Right atrium auricular region (tissue), 2 donors: ENCODE results near the gene CENPK. TPM values are rescaled to one million over a fixed set of nuclear protein-coding genes. Genes with fewer than 3 reads are reported as not detected.

Source experiments
- DNase-seq: peaks from one replicate; pipeline ENCODE4 v3.0.0-alpha.2; 2019; ENCODE audit warnings: low spot score
- H3K27ac ChIP-seq, 2 donors: fragments of 200-600 bp; sonication (generic); 1 replicate in 1 of 2; 2 replicates in 1 of 2; pipeline ENCODE4 v1.5.1; 2016 to 2019
- H3K27me3 ChIP-seq, 2 donors: fragments of 200-600 bp; sonication (generic); one replicate each; pipeline versions ENCODE4 v1.5.1 to v1.6.0; 2017 to 2019
- H3K36me3 ChIP-seq: fragments of 200-600 bp; sonication (generic); one replicate; pipeline ENCODE4 v1.5.1; 2016
- H3K4me1 ChIP-seq, 2 donors: fragments of 200-600 bp; sonication (generic); one replicate each; pipeline versions ENCODE4 v1.5.1 to v1.6.0; 2017 to 2019
- H3K4me3 ChIP-seq, 2 donors: fragments of 200-600 bp; sonication (generic); 1 replicate in 1 of 2; 2 replicates in 1 of 2; pipeline ENCODE4 v1.5.1; 2017 to 2019; ENCODE audit warnings: mild to moderate bottlenecking in 1 of 2, moderate library complexity in 1 of 2
- H3K9me3 ChIP-seq, 2 donors: fragments of 200-600 bp; sonication (generic); one replicate each; pipeline ENCODE4 v1.5.1; 2019
- total RNA-seq, 2 donors: library from RNA; depleted of rRNA; stranded (reverse); fragments of >200 nt; gene quantifications; one replicate each; pipeline ENCODE4 v1.1.0, GENCODE V29; 2016
- TF ChIP-seq, protein P1 (sequence below), 2 donors: fragments of 200-600 bp; sonication (generic); IDR thresholded peaks; one replicate each; pipeline ENCODE4 v1.5.1; 2019; ENCODE audit warnings: antibody characterized with exemption in 2 of 2

CENPK gene
- total RNA-seq, 2 donors from 2014 or later = not detected

DNA sequence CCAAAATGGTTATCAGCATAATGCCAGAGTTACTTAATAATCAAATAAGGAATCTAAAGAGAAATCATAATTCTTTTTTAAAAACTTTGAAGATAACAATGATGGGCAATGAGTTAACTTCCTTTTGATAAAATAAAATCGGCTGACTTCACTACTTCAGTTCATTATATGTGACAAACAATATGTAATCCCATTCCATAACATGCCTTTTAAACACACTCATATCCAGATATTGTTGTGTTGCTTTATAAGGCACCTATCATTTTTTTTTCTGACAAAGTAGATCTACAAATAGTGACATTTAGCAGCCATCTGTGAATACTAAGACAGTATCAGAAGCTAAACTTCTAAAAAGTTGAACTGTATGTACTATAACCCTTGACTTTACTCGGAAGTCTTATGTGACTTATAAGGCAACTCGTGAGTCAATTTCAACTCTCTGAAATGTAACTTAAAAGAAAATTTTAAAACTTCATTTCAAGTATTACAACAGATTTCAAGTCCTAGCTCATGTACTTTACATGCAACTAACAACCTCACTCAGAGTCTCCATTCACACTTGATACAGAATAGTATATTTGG, 88.7 kb downstream of the CENPK start:
- no peak overlapping the region for H3K4me3 ChIP-seq
- H3K36me3 ChIP-seq = no peaks in the 10 kb centered on the region
- no peak for DNase-seq
- H3K9me3 ChIP-seq = no peaks in the 10 kb centered on the region
- peaks cover 0 to 1% of the 10 kb centered on the region in 2 donors for H3K4me1 ChIP-seq
- no peaks in the 10 kb centered on the region for H3K27me3 ChIP-seq
- H3K27ac ChIP-seq = no peak overlapping the region
- TF ChIP-seq, protein P1, sequence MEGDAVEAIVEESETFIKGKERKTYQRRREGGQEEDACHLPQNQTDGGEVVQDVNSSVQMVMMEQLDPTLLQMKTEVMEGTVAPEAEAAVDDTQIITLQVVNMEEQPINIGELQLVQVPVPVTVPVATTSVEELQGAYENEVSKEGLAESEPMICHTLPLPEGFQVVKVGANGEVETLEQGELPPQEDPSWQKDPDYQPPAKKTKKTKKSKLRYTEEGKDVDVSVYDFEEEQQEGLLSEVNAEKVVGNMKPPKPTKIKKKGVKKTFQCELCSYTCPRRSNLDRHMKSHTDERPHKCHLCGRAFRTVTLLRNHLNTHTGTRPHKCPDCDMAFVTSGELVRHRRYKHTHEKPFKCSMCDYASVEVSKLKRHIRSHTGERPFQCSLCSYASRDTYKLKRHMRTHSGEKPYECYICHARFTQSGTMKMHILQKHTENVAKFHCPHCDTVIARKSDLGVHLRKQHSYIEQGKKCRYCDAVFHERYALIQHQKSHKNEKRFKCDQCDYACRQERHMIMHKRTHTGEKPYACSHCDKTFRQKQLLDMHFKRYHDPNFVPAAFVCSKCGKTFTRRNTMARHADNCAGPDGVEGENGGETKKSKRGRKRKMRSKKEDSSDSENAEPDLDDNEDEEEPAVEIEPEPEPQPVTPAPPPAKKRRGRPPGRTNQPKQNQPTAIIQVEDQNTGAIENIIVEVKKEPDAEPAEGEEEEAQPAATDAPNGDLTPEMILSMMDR (IDR thresholded peaks at IDR 0.05) = no peak

DNA sequence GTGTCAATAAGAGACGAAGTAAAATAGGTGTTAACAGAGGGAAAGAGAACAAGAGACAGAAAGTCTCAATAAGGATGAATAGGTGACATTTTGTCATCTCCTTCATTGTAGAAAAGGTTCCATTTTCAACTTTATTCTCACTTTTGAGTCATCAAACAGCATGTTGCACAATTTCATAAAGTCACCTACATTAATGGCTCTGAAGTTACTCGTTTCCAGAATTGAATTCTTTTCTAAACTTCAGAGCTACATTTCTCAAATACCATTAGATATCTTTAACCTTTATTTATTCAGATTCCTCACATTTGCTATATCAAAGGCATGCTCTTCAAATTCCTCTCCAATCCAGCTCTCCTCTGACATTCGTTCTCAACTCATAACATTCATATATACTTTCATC, 94.3 kb downstream of the CENPK start:
- Histone ChIP-seq H3K4me3 (no peak overlapping the region), H3K27me3 (no peaks in the 10 kb centered on the region), H3K27ac (no peak overlapping the region), H3K4me1 (no peaks in the 10 kb centered on the region), H3K36me3 (no peaks in the 10 kb centered on the region), H3K9me3 (no peaks in the 10 kb centered on the region)
- TF ChIP-seq, protein P1 (IDR thresholded peaks at IDR 0.05) = no peak
- DNase-seq = no peak

Other genes starting within 250 kb of the CENPK start
- gene ADAMTS6, start 81.2 kb downstream of the CENPK start, total RNA-seq = 1 to 10 TPM in 1 of 2 donors, under 1 TPM in 1; 0.74 to 2.2 TPM
- 10 to 100 TPM; 15.1 to 18.7 TPM for gene PPWD1, start 128 bp upstream of the CENPK start, total RNA-seq
- gene TRIM23, start 61.2 kb upstream of the CENPK start, total RNA-seq = 10 to 100 TPM in 1 of 2 donors, 1 to 10 TPM in 1; 9.6 to 11.8 TPM
- gene SHLD3, start 61.9 kb upstream of the CENPK start, total RNA-seq = 1 to 10 TPM; 1.5 to 2.4 TPM
- 10 to 100 TPM; 11.7 to 18.9 TPM for gene TRAPPC13, start 61.9 kb upstream of the CENPK start, total RNA-seq
- 1 to 10 TPM; 6.8 to 6.9 TPM for gene SGTB, start 158.9 kb upstream of the CENPK start, total RNA-seq
- gene NLN, start 159.0 kb upstream of the CENPK start, total RNA-seq = 1 to 10 TPM; 5.9 to 7.2 TPM